B cell (primary cell): ENCODE measurements around the gene PIF1.

Source experiments
- CTCF ChIP-seq: fragments of 200-600 bp; IDR thresholded peaks from one replicate; pipeline ENCODE4 v1.8.0; 2022; ENCODE audit warnings: antibody characterized with exemption, mild to moderate bottlenecking
- EZH2 ChIP-seq: IDR thresholded peaks from 2 replicates; pipeline ENCODE4 v1.6.1; 2012; ENCODE audit warnings: borderline replicate concordance, low read depth, mild to moderate bottlenecking, moderate library complexity, low read length; ENCODE audit not compliant: insufficient read depth, poor library complexity, severe bottlenecking

GRCh38 chr15:64804619-64805018, 20.8 kb downstream of the PIF1 start:
- TF ChIP-seq CTCF (no peak), EZH2 (no peak)
